GM18526 (cell line): ENCODE measurements around the gene KLC3.

Experiments
- POLR2A ChIP-seq: IDR thresholded peaks from 3 replicates; pipeline ENCODE4 v1.6.1; 2011; ENCODE audit not compliant: insufficient read length; ENCODE audit errors: extremely low read depth

The KLC3 gene

GRCh38 chr19:45340232-45340898, at the start of gene KLC3:
Gene KLC3 (plus strand): TSS chr19:45340750. CDS start chr19:45345542, 4,792 bp downstream.
- TF ChIP-seq POLR2A, result no peak

GRCh38 chr19:45291834-45292233, 48.7 kb upstream of the KLC3 start:
- no peak for TF ChIP-seq POLR2A

GRCh38 chr19:45293682-45294081, 46.9 kb upstream of the KLC3 start:
- TF ChIP-seq POLR2A, result no peak

GRCh38 chr19:45294291-45295029, 46.1 kb upstream of the KLC3 start:
- TF ChIP-seq POLR2A, result no peak

GRCh38 chr19:45295873-45296272, 44.7 kb upstream of the KLC3 start:
- TF ChIP-seq POLR2A, result no peak

GRCh38 chr19:45296355-45296754, 44.2 kb upstream of the KLC3 start:
- TF ChIP-seq POLR2A, result no peak

GRCh38 chr19:45297674-45298073, 42.9 kb upstream of the KLC3 start:
- TF ChIP-seq POLR2A, result no peak

GRCh38 chr19:45298264-45298663, 42.3 kb upstream of the KLC3 start:
- TF ChIP-seq POLR2A, result no peak

GRCh38 chr19:45299719-45300118, 40.8 kb upstream of the KLC3 start:
- TF ChIP-seq POLR2A, result no peak

- no peak for TF ChIP-seq POLR2A
These were observed 38.1 kb upstream of the KLC3 start for GRCh38 chr19:45302416-45302815.

- TF ChIP-seq POLR2A, result no peak
These were observed 37.1 kb upstream of the KLC3 start for GRCh38 chr19:45303269-45304060.

- no peak for TF ChIP-seq POLR2A
These were observed 36.2 kb upstream of the KLC3 start for GRCh38 chr19:45304141-45304926.

- TF ChIP-seq POLR2A, result no peak
These were observed 35.5 kb upstream of the KLC3 start for GRCh38 chr19:45305007-45305406.

GRCh38 chr19:45305421-45305820, 35.1 kb upstream of the KLC3 start:
- no peak for TF ChIP-seq POLR2A

- TF ChIP-seq POLR2A, result no peak
These were observed 34.5 kb upstream of the KLC3 start for GRCh38 chr19:45306040-45306439.
